Natural killer cell (primary cell): Measurements from ENCODE around the gene KRTAP20-4. TPM values are rescaled to one million over a fixed set of nuclear protein-coding genes. Genes with fewer than 3 reads are reported as not detected.

ENCODE experiments used
- ATAC-seq, 3 donors: fragments of 150-1000 bp in 2 of 3; fragments of 200-7000 bp in 1 of 3; cut with Tn5 transposase; 1 replicate in 1 of 3; 2 replicates in 2 of 3; pipeline ENCODE4 v1.10.0; 2021; ENCODE audit warnings: mild to moderate bottlenecking in 2 of 3, moderate library complexity in 2 of 3
- DNase-seq, 2 donors: peaks; one replicate each; pipeline versions ENCODE4 v3.0.0 to v3.0.0-alpha.2; 2013 to 2021; ENCODE audit warnings: mixed read lengths in 1 of 2
- H3K27ac ChIP-seq: one replicate; pipeline ENCODE4 v1.5.1; 2013; ENCODE audit warnings: mild to moderate bottlenecking, low read length
- H3K27me3 ChIP-seq: one replicate; pipeline ENCODE4 v1.6.1; 2013; ENCODE audit warnings: low read length; ENCODE audit not compliant: control insufficient read depth, insufficient read depth
- H3K36me3 ChIP-seq: one replicate; pipeline ENCODE4 v1.6.1; 2013; ENCODE audit warnings: low read length; ENCODE audit not compliant: control insufficient read depth, insufficient read depth
- H3K4me1 ChIP-seq: one replicate; pipeline ENCODE4 v1.6.1; 2013; ENCODE audit warnings: low read length; ENCODE audit not compliant: control insufficient read depth, insufficient read depth
- H3K4me3 ChIP-seq: one replicate; pipeline ENCODE4 v1.5.1; 2013; ENCODE audit warnings: low read length
- H3K9me3 ChIP-seq: one replicate; pipeline ENCODE4 v1.6.1; 2013; ENCODE audit warnings: low read length; ENCODE audit not compliant: control insufficient read depth, insufficient read depth
- H3K27ac Mint-ChIP-seq, 2 donors: one replicate each; pipeline ENCODE4 v1.8.0; 2022; ENCODE audit warnings: mild to moderate bottlenecking in 2 of 2, mixed read lengths in 2 of 2, moderate library complexity in 1 of 2
- H3K27me3 Mint-ChIP-seq, 2 donors: one replicate each; pipeline ENCODE4 v1.8.0; 2022; ENCODE audit warnings: low read depth in 2 of 2, mixed read lengths in 2 of 2
- H3K36me3 Mint-ChIP-seq: one replicate; pipeline ENCODE4 v1.8.0; 2022; ENCODE audit warnings: mixed read lengths
- H3K4me1 Mint-ChIP-seq, 2 donors: one replicate each; pipeline ENCODE4 v1.8.0; 2022; ENCODE audit warnings: mixed read lengths in 2 of 2
- H3K4me3 Mint-ChIP-seq: one replicate; pipeline ENCODE4 v1.8.0; 2022; ENCODE audit warnings: mild to moderate bottlenecking, moderate library complexity, mixed read lengths
- H3K9me3 Mint-ChIP-seq, 2 donors: one replicate each; pipeline ENCODE4 v1.8.0; 2022; ENCODE audit warnings: mixed read lengths in 2 of 2
- WGBS: methylation state at CpG from one replicate; pipeline ENCODE4 v1.1.7; 2013; ENCODE audit warnings: missing lambda C conversion rate; ENCODE audit not compliant: insufficient coverage; 5-methylcytosine and 5-hydroxymethylcytosine counted together
- intact Hi-C: fragments of 100-400 bp; cut with micrococcal nuclease; formaldehyde crosslinking; loops from one replicate; pipeline ENCODE4 v1.14.2; 2022
- total RNA-seq, 4 donors: library from RNA; stranded (reverse); fragments of 120-200 nt in 1 of 4; gene quantifications; one replicate each; pipeline versions ENCODE4 v1.2.3 to v1.2.4, GENCODE V29; 2013 to 2022
- TF ChIP-seq, protein P1 (sequence below): fragments of 200-600 bp; IDR thresholded peaks from one replicate; pipeline ENCODE4 v1.8.0; 2022; ENCODE audit warnings: antibody characterized with exemption

KRTAP20-4 gene
- total RNA-seq, 3 donors from 2014 or later (not counting 1 experiment from before 2014, with no cell fraction given), result not detected

GRCh38 chr21:30582870-30583269 is 37.6 kb upstream of the KRTAP20-4 start:
- Histone ChIP-seq H3K4me1 (no peaks in the 10 kb centered on the region), H3K9me3 (no peaks in the 10 kb centered on the region), H3K4me3 (no peak overlapping the region), H3K27ac (no peak overlapping the region), H3K27me3 (no peaks in the 10 kb centered on the region), H3K36me3 (no peaks in the 10 kb centered on the region)
- Mint-ChIP-seq H3K4me1 (no peaks in the 10 kb centered on the region), H3K4me3 (no peak overlapping the region), H3K27me3 (no peaks in the 10 kb centered on the region), H3K9me3 (peaks cover 5 to 8% of the 10 kb centered on the region in 2 donors), H3K36me3 (peaks cover 13% of the 10 kb centered on the region), H3K27ac (no peak overlapping the region)
- WGBS, result 100% methylated on average over 1 of the region's 1 CpG
- DNase-seq (no peak), ATAC-seq (no peak)
- intact Hi-C loops, result no loop called here
- TF ChIP-seq, protein P1, sequence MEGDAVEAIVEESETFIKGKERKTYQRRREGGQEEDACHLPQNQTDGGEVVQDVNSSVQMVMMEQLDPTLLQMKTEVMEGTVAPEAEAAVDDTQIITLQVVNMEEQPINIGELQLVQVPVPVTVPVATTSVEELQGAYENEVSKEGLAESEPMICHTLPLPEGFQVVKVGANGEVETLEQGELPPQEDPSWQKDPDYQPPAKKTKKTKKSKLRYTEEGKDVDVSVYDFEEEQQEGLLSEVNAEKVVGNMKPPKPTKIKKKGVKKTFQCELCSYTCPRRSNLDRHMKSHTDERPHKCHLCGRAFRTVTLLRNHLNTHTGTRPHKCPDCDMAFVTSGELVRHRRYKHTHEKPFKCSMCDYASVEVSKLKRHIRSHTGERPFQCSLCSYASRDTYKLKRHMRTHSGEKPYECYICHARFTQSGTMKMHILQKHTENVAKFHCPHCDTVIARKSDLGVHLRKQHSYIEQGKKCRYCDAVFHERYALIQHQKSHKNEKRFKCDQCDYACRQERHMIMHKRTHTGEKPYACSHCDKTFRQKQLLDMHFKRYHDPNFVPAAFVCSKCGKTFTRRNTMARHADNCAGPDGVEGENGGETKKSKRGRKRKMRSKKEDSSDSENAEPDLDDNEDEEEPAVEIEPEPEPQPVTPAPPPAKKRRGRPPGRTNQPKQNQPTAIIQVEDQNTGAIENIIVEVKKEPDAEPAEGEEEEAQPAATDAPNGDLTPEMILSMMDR, result no peak

DNA sequence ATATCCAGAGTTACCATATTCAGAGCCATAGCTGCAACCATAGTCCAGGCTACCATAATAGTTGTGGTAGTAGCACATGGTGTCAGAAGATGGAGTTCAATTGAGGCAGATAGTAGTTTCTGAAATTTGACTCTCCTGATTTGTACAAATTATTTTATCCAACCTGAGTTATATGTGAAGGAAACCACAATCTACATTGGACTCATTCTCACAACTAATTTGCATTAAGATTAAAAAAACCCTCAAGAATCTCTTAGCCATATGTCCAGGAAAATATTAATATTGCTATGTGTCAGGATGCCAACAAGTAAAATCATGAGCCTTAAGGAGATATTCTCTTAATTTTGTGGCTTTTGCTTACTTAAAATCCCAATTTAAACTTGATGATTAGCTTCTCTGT is 30.1 kb upstream of the KRTAP20-4 start, which contains the start of gene KRTAP22-2:
KRTAP22-2 (minus strand) TSS at position 101 of the 400 bp plus-strand sequence.
- intact Hi-C loops, result no loop called here
- no peak for DNase-seq
- Mint-ChIP-seq H3K4me1 (no peaks in the 10 kb centered on the region), H3K4me3 (no peak within 1 kb of the TSS), H3K9me3 (peaks cover 6 to 9% of the 10 kb centered on the region in 2 donors), H3K27ac (no peak within 1 kb of the TSS), H3K27me3 (no peaks in the 10 kb centered on the region), H3K36me3 (peaks cover under 1% of the 10 kb centered on the region)
- H3K4me3 ChIP-seq, result no peak within 1 kb of the TSS
- no peaks in the 10 kb centered on the region for H3K4me1 ChIP-seq
- no peaks in the 10 kb centered on the region for H3K9me3 ChIP-seq
- H3K27ac ChIP-seq, result no peak within 1 kb of the TSS
- H3K27me3 ChIP-seq, result no peaks in the 10 kb centered on the region
- TF ChIP-seq, protein P1, result no peak
- ATAC-seq, result no peak
- no peaks in the 10 kb centered on the region for H3K36me3 ChIP-seq

GRCh38 chr21:30592140-30592539 is 28.3 kb upstream of the KRTAP20-4 start, which contains the start of gene KRTAP6-3:
Gene KRTAP6-3, plus strand, starts transcription at chr21:30592440. Its CDS starts 6 bp downstream, at chr21:30592446.
- Histone ChIP-seq H3K36me3 (no peaks in the 10 kb centered on the region), H3K4me3 (no peak within 1 kb of the TSS), H3K9me3 (no peaks in the 10 kb centered on the region), H3K27ac (no peak within 1 kb of the TSS), H3K27me3 (no peaks in the 10 kb centered on the region), H3K4me1 (no peaks in the 10 kb centered on the region)
- H3K27me3 Mint-ChIP-seq, result no peaks in the 10 kb centered on the region
- no peaks in the 10 kb centered on the region for H3K36me3 Mint-ChIP-seq
- no peak within 1 kb of the TSS for H3K27ac Mint-ChIP-seq
- intact Hi-C loops, result no loop called here
- no peaks in the 10 kb centered on the region for H3K4me1 Mint-ChIP-seq
- WGBS, result 91% methylated on average over 4 of the region's 4 CpGs
- TF ChIP-seq, protein P1, result no peak
- no peak within 1 kb of the TSS for H3K4me3 Mint-ChIP-seq
- ATAC-seq (no peak), DNase-seq (no peak)
- peaks cover 6 to 9% of the 10 kb centered on the region in 2 donors for H3K9me3 Mint-ChIP-seq

DNA sequence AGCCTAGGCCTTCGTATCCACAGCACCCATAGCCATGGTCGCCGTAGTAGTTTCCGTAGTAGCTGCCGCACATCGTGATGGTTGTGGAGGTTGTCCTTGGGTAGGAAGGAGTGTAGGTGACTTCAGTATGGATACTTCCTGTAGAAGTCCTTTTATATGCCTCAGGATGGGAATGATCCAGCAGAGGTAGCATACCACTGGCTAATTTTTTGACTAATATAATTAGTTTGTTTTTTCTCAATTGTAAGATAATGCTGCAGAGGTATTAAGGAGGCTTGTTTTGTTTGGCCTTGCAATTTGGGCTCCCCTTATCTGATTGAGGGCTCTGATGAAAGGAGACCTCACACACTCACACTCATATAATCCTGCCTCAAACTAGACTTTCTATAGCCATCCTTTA is 21.6 kb upstream of the KRTAP20-4 start, which contains the start of gene KRTAP6-2:
KRTAP6-2 (minus strand) TSS at position 101 of the 400 bp plus-strand sequence; CDS start at position 73, 28 bp downstream.
- H3K4me1 Mint-ChIP-seq, result no peaks in the 10 kb centered on the region
- H3K27ac Mint-ChIP-seq, result no peak within 1 kb of the TSS
- no peaks in the 10 kb centered on the region for H3K4me1 ChIP-seq
- H3K27ac ChIP-seq, result no peak within 1 kb of the TSS
- WGBS, result 96% methylated on average over 6 of the region's 6 CpGs
- DNase-seq (no peak), ATAC-seq (no peak)
- H3K36me3 Mint-ChIP-seq, result peaks cover 6% of the 10 kb centered on the region
- TF ChIP-seq, protein P1, result no peak
- H3K27me3 ChIP-seq, result no peaks in the 10 kb centered on the region
- peaks cover 8 to 9% of the 10 kb centered on the region in 2 donors for H3K9me3 Mint-ChIP-seq
- no peaks in the 10 kb centered on the region for H3K36me3 ChIP-seq
- no peaks in the 10 kb centered on the region for H3K27me3 Mint-ChIP-seq
- H3K4me3 Mint-ChIP-seq, result no peak within 1 kb of the TSS
- H3K9me3 ChIP-seq, result no peaks in the 10 kb centered on the region
- intact Hi-C loops, result no loop called here
- H3K4me3 ChIP-seq, result no peak within 1 kb of the TSS
